Activated CD8-positive, alpha-beta T cell treated with anti-CD3 and anti-CD28 coated beads, Interleukin-2, amount 10 ng/mL, durations not matched to agents 7 days and 5 days (primary cell): ENCODE results near the gene SMYD3. TPM values are rescaled to one million over a fixed set of nuclear protein-coding genes. Genes with fewer than 3 reads are reported as not detected.

Experiments used
- ATAC-seq: fragments of 150-1000 bp; cut with Tn5 transposase; one replicate; pipeline ENCODE4 v1.10.0; 2021; ENCODE audit warnings: moderate library complexity
- CTCF ChIA-PET: fragments of 350-600 bp; sonication (Branson Sonifier 250); formaldehyde crosslinking; loops from one replicate; lab custom pipeline; 2021; ENCODE audit warnings: antibody characterized with exemption; lab: Charles Lee
- POLR2A ChIA-PET: fragments of 350-600 bp; sonication (Branson Sonifier 250); formaldehyde crosslinking; loops from one replicate; lab custom pipeline; 2021; ENCODE audit warnings: antibody characterized with exemption; lab: Charles Lee
- DNase-seq: peaks from one replicate; pipeline ENCODE4 v3.0.0-alpha.2; 2020
- H3K27ac Mint-ChIP-seq: one replicate; pipeline ENCODE4 v1.8.0; 2021; ENCODE audit warnings: mild to moderate bottlenecking, mixed read lengths
- H3K27me3 Mint-ChIP-seq: one replicate; pipeline ENCODE4 v1.8.0; 2021; ENCODE audit warnings: low read depth, mixed read lengths
- H3K36me3 Mint-ChIP-seq: one replicate; pipeline ENCODE4 v1.8.0; 2021; ENCODE audit warnings: low read depth, mixed read lengths
- H3K4me1 Mint-ChIP-seq: one replicate; pipeline ENCODE4 v1.8.0; 2021; ENCODE audit warnings: low read depth, mixed read lengths
- H3K4me3 Mint-ChIP-seq: one replicate; pipeline ENCODE4 v1.8.0; 2021; ENCODE audit warnings: mild to moderate bottlenecking, mixed read lengths
- H3K9me3 Mint-ChIP-seq: one replicate; pipeline ENCODE4 v1.8.0; 2022; ENCODE audit warnings: mixed read lengths; ENCODE audit not compliant: insufficient read depth
- total RNA-seq, 2 experiments: library from RNA; stranded (reverse); gene quantifications; one replicate each; pipeline ENCODE4 v1.2.3, GENCODE V29; 2021

SMYD3 gene
- total RNA-seq, 2 experiments from 2014 or later: 22.7 to 23.2 TPM

- Mint-ChIP-seq H3K4me3 (no peak overlapping the region), H3K27me3 (no peaks in the 10 kb centered on the region), H3K36me3 (peaks cover 12% of the 10 kb centered on the region), H3K4me1 (no peaks in the 10 kb centered on the region), H3K27ac (no peak overlapping the region), H3K9me3 (no peaks in the 10 kb centered on the region)
- ChIA-PET POLR2A (no interaction called here), CTCF (no interaction called here)
- DNase-seq: no peak
- ATAC-seq: no peak
Measured at GRCh38 chr1:245917403-245917802, 589.7 kb downstream of the SMYD3 start.

- ChIA-PET CTCF (no interaction called here), POLR2A (no interaction called here)
- no peak overlapping the region for H3K4me3 Mint-ChIP-seq
- no peaks in the 10 kb centered on the region for H3K9me3 Mint-ChIP-seq
- no peaks in the 10 kb centered on the region for H3K4me1 Mint-ChIP-seq
- H3K27me3 Mint-ChIP-seq: no peaks in the 10 kb centered on the region
- no peak overlapping the region for H3K27ac Mint-ChIP-seq
- peaks cover 12% of the 10 kb centered on the region for H3K36me3 Mint-ChIP-seq
- DNase-seq (no peak), ATAC-seq (no peak)
Measured at GRCh38 chr1:245915841-245916240, 591.2 kb downstream of the SMYD3 start.

- no peaks in the 10 kb centered on the region for H3K9me3 Mint-ChIP-seq
- H3K36me3 Mint-ChIP-seq: peaks cover 12% of the 10 kb centered on the region
- POLR2A ChIA-PET: no interaction called here
- ATAC-seq (no peak), DNase-seq (no peak)
- H3K4me3 Mint-ChIP-seq: no peak overlapping the region
- no peak overlapping the region for H3K27ac Mint-ChIP-seq
- no peaks in the 10 kb centered on the region for H3K4me1 Mint-ChIP-seq
- H3K27me3 Mint-ChIP-seq: no peaks in the 10 kb centered on the region
- CTCF ChIA-PET: no interaction called here
Measured at GRCh38 chr1:245915406-245915805, 591.7 kb downstream of the SMYD3 start.

- no peaks in the 10 kb centered on the region for H3K4me1 Mint-ChIP-seq
- no peak overlapping the region for H3K27ac Mint-ChIP-seq
- H3K36me3 Mint-ChIP-seq: peaks cover 6% of the 10 kb centered on the region
- no peak for DNase-seq
- ChIA-PET CTCF (no interaction called here), POLR2A (no interaction called here)
- ATAC-seq: no peak
- no peaks in the 10 kb centered on the region for H3K27me3 Mint-ChIP-seq
- no peaks in the 10 kb centered on the region for H3K9me3 Mint-ChIP-seq
- H3K4me3 Mint-ChIP-seq: no peak overlapping the region
Measured at GRCh38 chr1:245908543-245908942, 598.5 kb downstream of the SMYD3 start.

- no peak overlapping the region for H3K27ac Mint-ChIP-seq
- ChIA-PET POLR2A (no interaction called here), CTCF (no interaction called here)
- no peak for DNase-seq
- no peak for ATAC-seq
- peaks cover 5% of the 10 kb centered on the region for H3K36me3 Mint-ChIP-seq
- no peaks in the 10 kb centered on the region for H3K9me3 Mint-ChIP-seq
- no peak overlapping the region for H3K4me3 Mint-ChIP-seq
- no peaks in the 10 kb centered on the region for H3K4me1 Mint-ChIP-seq
- no peaks in the 10 kb centered on the region for H3K27me3 Mint-ChIP-seq
Measured at GRCh38 chr1:245906207-245906606, 600.9 kb downstream of the SMYD3 start.

GRCh38 chr1:245903851-245904250 lies 603.2 kb downstream of the SMYD3 start:
- no peaks in the 10 kb centered on the region for H3K4me1 Mint-ChIP-seq
- POLR2A ChIA-PET: no interaction called here
- H3K4me3 Mint-ChIP-seq: no peak overlapping the region

GRCh38 chr1:245901565-245901964 lies 605.5 kb downstream of the SMYD3 start:
- no peak for ATAC-seq

More at GRCh38 chr1:245903851-245904250, 603.2 kb downstream of the SMYD3 start:
- ATAC-seq (no peak), DNase-seq (no peak)
- H3K27me3 Mint-ChIP-seq: no peaks in the 10 kb centered on the region
- CTCF ChIA-PET: no interaction called here
- H3K9me3 Mint-ChIP-seq: no peaks in the 10 kb centered on the region
- peaks cover 5% of the 10 kb centered on the region for H3K36me3 Mint-ChIP-seq
- no peak overlapping the region for H3K27ac Mint-ChIP-seq

GRCh38 chr1:245901037-245901436 lies 606.0 kb downstream of the SMYD3 start:
- Mint-ChIP-seq H3K4me1 (no peaks in the 10 kb centered on the region), H3K4me3 (no peak overlapping the region), H3K27me3 (no peaks in the 10 kb centered on the region), H3K36me3 (peaks cover 7% of the 10 kb centered on the region), H3K27ac (no peak overlapping the region), H3K9me3 (no peaks in the 10 kb centered on the region)
- DNase-seq (no peak), ATAC-seq (no peak)
- POLR2A ChIA-PET: no interaction called here
- CTCF ChIA-PET: interaction anchor here (1.3 kb wide), 1 partner anchor 20 kb away, joined by 3 read pairs; no protein-coding TSS in a partner anchor

More at GRCh38 chr1:245901565-245901964, 605.5 kb downstream of the SMYD3 start:
- POLR2A ChIA-PET: no interaction called here
- DNase-seq: no peak
- CTCF ChIA-PET: interaction anchor here (1.3 kb wide), 1 partner anchor 19 kb away, joined by 3 read pairs; no protein-coding TSS in a partner anchor
- H3K27me3 Mint-ChIP-seq: no peaks in the 10 kb centered on the region
- no peaks in the 10 kb centered on the region for H3K4me1 Mint-ChIP-seq
- no peak overlapping the region for H3K4me3 Mint-ChIP-seq
- no peak overlapping the region for H3K27ac Mint-ChIP-seq
- H3K36me3 Mint-ChIP-seq: peaks cover 5% of the 10 kb centered on the region
- H3K9me3 Mint-ChIP-seq: no peaks in the 10 kb centered on the region

GRCh38 chr1:245898581-245898980 lies 608.5 kb downstream of the SMYD3 start:
- H3K4me3 Mint-ChIP-seq: no peak overlapping the region
- CTCF ChIA-PET: interaction anchor here (1.7 kb wide), 1 partner anchor 9 kb away, joined by 8 read pairs; no protein-coding TSS in a partner anchor

GRCh38 chr1:245896258-245896657 lies 610.8 kb downstream of the SMYD3 start:
- Mint-ChIP-seq H3K27ac (no peak overlapping the region), H3K4me3 (no peak overlapping the region), H3K36me3 (peaks cover 6% of the 10 kb centered on the region), H3K27me3 (no peaks in the 10 kb centered on the region), H3K4me1 (peaks cover 5% of the 10 kb centered on the region), H3K9me3 (no peaks in the 10 kb centered on the region)
- CTCF ChIA-PET: no interaction called here
- POLR2A ChIA-PET: no interaction called here
- ATAC-seq: no peak
- DNase-seq: no peak

More at GRCh38 chr1:245898581-245898980, 608.5 kb downstream of the SMYD3 start:
- ATAC-seq (no peak), DNase-seq (no peak)
- POLR2A ChIA-PET: no interaction called here
- no peaks in the 10 kb centered on the region for H3K9me3 Mint-ChIP-seq
- H3K27me3 Mint-ChIP-seq: no peaks in the 10 kb centered on the region
- peaks cover 5% of the 10 kb centered on the region for H3K4me1 Mint-ChIP-seq
- no peak overlapping the region for H3K27ac Mint-ChIP-seq
- peaks cover 5% of the 10 kb centered on the region for H3K36me3 Mint-ChIP-seq

- ChIA-PET CTCF (no interaction called here), POLR2A (no interaction called here)
- DNase-seq (no peak), ATAC-seq (no peak)
- H3K27me3 Mint-ChIP-seq: no peaks in the 10 kb centered on the region
- peaks cover 5% of the 10 kb centered on the region for H3K4me1 Mint-ChIP-seq
- H3K36me3 Mint-ChIP-seq: peaks cover 6% of the 10 kb centered on the region
- H3K27ac Mint-ChIP-seq: no peak overlapping the region
- no peak overlapping the region for H3K4me3 Mint-ChIP-seq
- no peaks in the 10 kb centered on the region for H3K9me3 Mint-ChIP-seq
Measured at GRCh38 chr1:245895455-245895959, 611.6 kb downstream of the SMYD3 start.

GRCh38 chr1:245894843-245895242 lies 612.2 kb downstream of the SMYD3 start:
- POLR2A ChIA-PET: no interaction called here
- CTCF ChIA-PET: no interaction called here
- no peak overlapping the region for H3K27ac Mint-ChIP-seq

GRCh38 chr1:245893025-245893424 lies 614.1 kb downstream of the SMYD3 start:
- Mint-ChIP-seq H3K27me3 (no peaks in the 10 kb centered on the region), H3K4me1 (peaks cover 5% of the 10 kb centered on the region), H3K36me3 (peaks cover 6% of the 10 kb centered on the region), H3K4me3 (no peak overlapping the region), H3K9me3 (no peaks in the 10 kb centered on the region), H3K27ac (no peak overlapping the region)
- ChIA-PET CTCF (no interaction called here), POLR2A (no interaction called here)
- no peak for DNase-seq
- no peak for ATAC-seq

More at GRCh38 chr1:245894843-245895242, 612.2 kb downstream of the SMYD3 start:
- Mint-ChIP-seq H3K4me3 (no peak overlapping the region), H3K36me3 (peaks cover 6% of the 10 kb centered on the region), H3K27me3 (no peaks in the 10 kb centered on the region), H3K9me3 (no peaks in the 10 kb centered on the region), H3K4me1 (peaks cover 5% of the 10 kb centered on the region)
- DNase-seq (no peak), ATAC-seq (no peak)
